Measurements from ENCODE around the gene ING2.

Gene ING2

GRCh38 chr4:183515411-183515810 is 10.6 kb downstream of the ING2 start:
- H3K27ac ChIP-seq (ENCODE audit: low read depth, low read length), result no peak overlapping the region
- H3K4me3 ChIP-seq (ENCODE audit: insufficient read depth, low read length, poor library complexity, severe bottlenecking), result no peak overlapping the region
- H3K4me2 ChIP-seq (ENCODE audit: low read depth, low read length, poor library complexity, severe bottlenecking), result no peak overlapping the region
- no peak overlapping the region for H3K9ac ChIP-seq (ENCODE audit: low read length)
- TF ChIP-seq EZH2phosphoT487 (conservative IDR thresholded peaks at IDR 0.05; ENCODE audit: low read length) (no peak), CTCF (IDR thresholded peaks at IDR 0.05; ENCODE audit: insufficient read depth, low read length, poor library complexity, severe bottlenecking) (no peak)
- no peak overlapping the region for H2AFZ ChIP-seq (ENCODE audit: low read depth, low read length, severe bottlenecking)
- peaks cover 12% of the 10 kb centered on the region for H3K36me3 ChIP-seq (ENCODE audit: low read length)
- no peaks in the 10 kb centered on the region for H3K9me2 ChIP-seq (replicated peaks; ENCODE audit: insufficient read depth, low read length)
- no peaks in the 10 kb centered on the region for H3K9me3 ChIP-seq (ENCODE audit: insufficient read depth, low read length)
- peaks cover 4% of the 10 kb centered on the region for H3K79me2 ChIP-seq (ENCODE audit: insufficient read depth, low read length)
- H4K20me1 ChIP-seq (ENCODE audit: low read depth, low read length), result no peaks in the 10 kb centered on the region
- no peaks in the 10 kb centered on the region for H3K27me3 ChIP-seq (ENCODE audit: low read length)
- H3F3A ChIP-seq (ENCODE audit: insufficient read depth), result no peaks in the 10 kb centered on the region

DNA sequence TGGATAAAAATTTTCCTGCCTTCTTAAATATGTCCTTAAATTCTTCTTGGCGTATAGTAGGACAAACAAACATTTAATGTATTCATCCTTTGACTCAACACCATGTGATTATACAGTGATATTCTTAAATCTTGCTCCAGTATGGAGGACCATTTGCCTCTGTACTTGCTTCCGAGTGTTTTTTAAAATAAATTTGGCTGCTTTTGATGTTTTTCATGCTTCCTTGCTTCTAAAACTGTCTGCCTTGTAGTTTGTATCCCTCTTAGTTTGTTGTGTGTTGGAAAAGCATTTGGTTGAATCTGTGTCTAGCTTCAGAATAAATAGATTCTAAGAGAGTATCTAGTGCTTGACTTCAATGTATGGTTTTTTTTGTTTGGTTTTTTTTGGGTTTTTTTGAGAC is 12.3 kb downstream of the ING2 start:
- Histone ChIP-seq H3K36me3 (ENCODE audit: low read length) (no peaks in the 10 kb centered on the region), H3K79me2 (ENCODE audit: insufficient read depth, low read length) (no peaks in the 10 kb centered on the region), H3K4me3 (ENCODE audit: insufficient read depth, low read length, poor library complexity, severe bottlenecking) (no peak overlapping the region), H2AFZ (ENCODE audit: low read depth, low read length, severe bottlenecking) (no peak overlapping the region), H3K27me3 (ENCODE audit: low read length) (no peaks in the 10 kb centered on the region), H3F3A (ENCODE audit: insufficient read depth) (no peaks in the 10 kb centered on the region), H4K20me1 (ENCODE audit: low read depth, low read length) (no peaks in the 10 kb centered on the region), H3K27ac (ENCODE audit: low read depth, low read length) (no peak overlapping the region), H3K4me2 (ENCODE audit: low read depth, low read length, poor library complexity, severe bottlenecking) (no peak overlapping the region), H3K9ac (ENCODE audit: low read length) (no peak overlapping the region), H3K9me3 (ENCODE audit: insufficient read depth, low read length) (no peaks in the 10 kb centered on the region), H3K9me2 (replicated peaks; ENCODE audit: insufficient read depth, low read length) (no peaks in the 10 kb centered on the region)
- TF ChIP-seq EZH2phosphoT487 (conservative IDR thresholded peaks at IDR 0.05; ENCODE audit: low read length) (no peak), CTCF (IDR thresholded peaks at IDR 0.05; ENCODE audit: insufficient read depth, low read length, poor library complexity, severe bottlenecking) (no peak)

DNA sequence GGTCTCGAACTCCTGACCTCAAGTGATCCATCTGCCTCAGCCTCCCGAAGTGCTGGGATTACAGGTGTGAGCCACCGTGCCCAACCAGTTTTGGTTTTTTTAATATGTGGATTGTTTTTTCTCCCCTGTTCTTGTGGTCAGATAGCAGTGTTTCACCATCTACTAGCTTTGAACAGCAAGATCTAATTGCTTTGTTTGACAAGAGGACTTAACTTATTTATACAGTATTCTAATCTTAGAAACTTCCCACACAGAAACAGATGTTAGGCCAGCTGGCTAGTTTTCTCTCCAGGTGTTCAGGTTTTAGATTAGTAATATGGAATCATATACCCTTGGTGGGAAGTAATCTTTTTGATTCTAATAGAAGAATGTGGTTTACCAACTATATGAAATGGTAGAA is 12.9 kb downstream of the ING2 start:
- Histone ChIP-seq H3K9ac (ENCODE audit: low read length) (no peak overlapping the region), H3K4me2 (ENCODE audit: low read depth, low read length, poor library complexity, severe bottlenecking) (no peak overlapping the region), H3K4me3 (ENCODE audit: insufficient read depth, low read length, poor library complexity, severe bottlenecking) (no peak overlapping the region), H3F3A (ENCODE audit: insufficient read depth) (no peaks in the 10 kb centered on the region), H4K20me1 (ENCODE audit: low read depth, low read length) (no peaks in the 10 kb centered on the region), H3K36me3 (ENCODE audit: low read length) (no peaks in the 10 kb centered on the region), H2AFZ (ENCODE audit: low read depth, low read length, severe bottlenecking) (no peak overlapping the region), H3K9me3 (ENCODE audit: insufficient read depth, low read length) (no peaks in the 10 kb centered on the region), H3K9me2 (replicated peaks; ENCODE audit: insufficient read depth, low read length) (no peaks in the 10 kb centered on the region), H3K79me2 (ENCODE audit: insufficient read depth, low read length) (no peaks in the 10 kb centered on the region), H3K27me3 (ENCODE audit: low read length) (no peaks in the 10 kb centered on the region), H3K27ac (ENCODE audit: low read depth, low read length) (no peak overlapping the region)
- no peak for TF ChIP-seq EZH2phosphoT487 (conservative IDR thresholded peaks at IDR 0.05; ENCODE audit: low read length)
- no peak for TF ChIP-seq CTCF (IDR thresholded peaks at IDR 0.05; ENCODE audit: insufficient read depth, low read length, poor library complexity, severe bottlenecking)

DNA sequence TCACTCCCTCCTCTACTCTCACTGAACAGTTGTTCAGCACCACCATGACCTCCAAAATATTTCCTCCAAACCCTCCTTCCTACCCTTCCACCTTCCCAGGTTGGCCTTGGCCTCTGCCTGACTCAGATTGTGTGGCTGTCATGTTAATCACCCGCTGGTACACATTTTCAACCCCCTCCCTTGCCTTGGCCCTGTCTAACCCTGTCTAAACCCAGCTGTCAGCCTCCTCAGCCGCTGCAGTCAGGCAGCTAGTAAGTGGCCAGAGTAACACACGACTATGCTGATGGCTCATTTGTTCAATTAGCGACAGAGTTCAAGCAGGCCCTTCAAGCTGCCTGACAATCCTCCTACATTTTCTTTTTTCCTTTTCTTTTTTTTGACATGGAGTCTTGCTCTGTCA is 18.0 kb downstream of the ING2 start:
- TF ChIP-seq EZH2phosphoT487 (conservative IDR thresholded peaks at IDR 0.05; ENCODE audit: low read length), result no peak
- no peaks in the 10 kb centered on the region for H3K79me2 ChIP-seq (ENCODE audit: insufficient read depth, low read length)
- H3K4me3 ChIP-seq (ENCODE audit: insufficient read depth, low read length, poor library complexity, severe bottlenecking), result no peak overlapping the region
- no peaks in the 10 kb centered on the region for H4K20me1 ChIP-seq (ENCODE audit: low read depth, low read length)
- no peak overlapping the region for H3K27ac ChIP-seq (ENCODE audit: low read depth, low read length)
- H3K9me2 ChIP-seq (replicated peaks; ENCODE audit: insufficient read depth, low read length), result no peaks in the 10 kb centered on the region
- no peaks in the 10 kb centered on the region for H3K27me3 ChIP-seq (ENCODE audit: low read length)
- no peak overlapping the region for H2AFZ ChIP-seq (ENCODE audit: low read depth, low read length, severe bottlenecking)
- no peak overlapping the region for H3K4me2 ChIP-seq (ENCODE audit: low read depth, low read length, poor library complexity, severe bottlenecking)
- H3F3A ChIP-seq (ENCODE audit: insufficient read depth), result no peaks in the 10 kb centered on the region
- no peak overlapping the region for H3K9ac ChIP-seq (ENCODE audit: low read length)
- H3K9me3 ChIP-seq (ENCODE audit: insufficient read depth, low read length), result no peaks in the 10 kb centered on the region
- no peaks in the 10 kb centered on the region for H3K36me3 ChIP-seq (ENCODE audit: low read length)
